ENCODE results near the gene SEZ6.

SEZ6 gene

DNA sequence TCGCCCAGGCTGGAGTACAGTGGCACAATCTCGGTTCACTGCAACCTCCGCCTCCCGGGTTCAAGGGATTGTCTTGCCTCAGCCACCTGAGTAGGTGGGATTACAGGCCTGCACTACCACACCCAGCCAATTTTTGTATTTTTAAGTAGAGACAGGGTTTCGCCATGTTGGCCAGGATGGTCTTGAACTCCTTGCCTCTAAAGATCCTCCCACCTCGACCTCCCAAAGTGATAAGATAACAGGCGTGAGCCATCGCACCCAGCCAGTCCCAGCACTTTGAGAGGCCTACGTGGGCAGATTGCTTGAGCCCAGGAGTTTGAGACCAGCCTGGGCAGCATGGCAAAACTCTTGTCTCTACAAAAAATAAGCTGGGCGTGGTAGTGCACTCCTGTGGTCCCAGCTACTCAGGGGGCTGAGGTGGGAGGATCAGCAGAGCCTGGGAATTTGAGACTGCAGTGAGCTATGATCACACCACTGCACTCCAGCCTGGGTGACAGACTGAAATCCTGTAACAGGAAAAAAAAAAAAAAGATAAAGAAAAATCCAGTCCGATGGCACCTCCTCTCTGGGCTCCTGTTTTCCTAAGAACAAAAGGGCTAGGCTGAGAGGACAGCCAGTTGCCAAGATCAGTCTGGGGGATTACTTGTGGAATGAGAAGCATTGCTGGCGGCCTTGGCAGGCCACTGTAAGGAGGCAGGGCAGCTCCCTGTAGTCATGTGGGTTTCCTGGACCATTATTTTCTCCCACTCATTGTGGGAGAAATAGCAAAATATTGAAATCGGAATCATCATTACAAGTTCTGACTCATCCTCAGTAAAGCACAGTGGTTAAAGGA lies 34.1 kb upstream of the SEZ6 start:
- Mint-ChIP-seq H3K27ac (peak overlapping the region; percentile 74 to 81 (median 76)), H3K4me3 (peak overlapping the region in 1 of 3 experiments; percentile 60), H3K27me3 (ENCODE audit: low read depth) (peaks cover 12% of the 10 kb centered on the region), H3K36me3 (ENCODE audit: low read depth) (no peaks in the 10 kb centered on the region), H3K9me3 (peaks cover 6% of the 10 kb centered on the region), H3K4me1 (peaks cover 39% of the 10 kb centered on the region)
- TF ChIP-seq, protein P1, sequence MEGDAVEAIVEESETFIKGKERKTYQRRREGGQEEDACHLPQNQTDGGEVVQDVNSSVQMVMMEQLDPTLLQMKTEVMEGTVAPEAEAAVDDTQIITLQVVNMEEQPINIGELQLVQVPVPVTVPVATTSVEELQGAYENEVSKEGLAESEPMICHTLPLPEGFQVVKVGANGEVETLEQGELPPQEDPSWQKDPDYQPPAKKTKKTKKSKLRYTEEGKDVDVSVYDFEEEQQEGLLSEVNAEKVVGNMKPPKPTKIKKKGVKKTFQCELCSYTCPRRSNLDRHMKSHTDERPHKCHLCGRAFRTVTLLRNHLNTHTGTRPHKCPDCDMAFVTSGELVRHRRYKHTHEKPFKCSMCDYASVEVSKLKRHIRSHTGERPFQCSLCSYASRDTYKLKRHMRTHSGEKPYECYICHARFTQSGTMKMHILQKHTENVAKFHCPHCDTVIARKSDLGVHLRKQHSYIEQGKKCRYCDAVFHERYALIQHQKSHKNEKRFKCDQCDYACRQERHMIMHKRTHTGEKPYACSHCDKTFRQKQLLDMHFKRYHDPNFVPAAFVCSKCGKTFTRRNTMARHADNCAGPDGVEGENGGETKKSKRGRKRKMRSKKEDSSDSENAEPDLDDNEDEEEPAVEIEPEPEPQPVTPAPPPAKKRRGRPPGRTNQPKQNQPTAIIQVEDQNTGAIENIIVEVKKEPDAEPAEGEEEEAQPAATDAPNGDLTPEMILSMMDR (IDR thresholded peaks at IDR 0.05; ENCODE audit: unreplicated experiment in 3 of 3): no peak

DNA sequence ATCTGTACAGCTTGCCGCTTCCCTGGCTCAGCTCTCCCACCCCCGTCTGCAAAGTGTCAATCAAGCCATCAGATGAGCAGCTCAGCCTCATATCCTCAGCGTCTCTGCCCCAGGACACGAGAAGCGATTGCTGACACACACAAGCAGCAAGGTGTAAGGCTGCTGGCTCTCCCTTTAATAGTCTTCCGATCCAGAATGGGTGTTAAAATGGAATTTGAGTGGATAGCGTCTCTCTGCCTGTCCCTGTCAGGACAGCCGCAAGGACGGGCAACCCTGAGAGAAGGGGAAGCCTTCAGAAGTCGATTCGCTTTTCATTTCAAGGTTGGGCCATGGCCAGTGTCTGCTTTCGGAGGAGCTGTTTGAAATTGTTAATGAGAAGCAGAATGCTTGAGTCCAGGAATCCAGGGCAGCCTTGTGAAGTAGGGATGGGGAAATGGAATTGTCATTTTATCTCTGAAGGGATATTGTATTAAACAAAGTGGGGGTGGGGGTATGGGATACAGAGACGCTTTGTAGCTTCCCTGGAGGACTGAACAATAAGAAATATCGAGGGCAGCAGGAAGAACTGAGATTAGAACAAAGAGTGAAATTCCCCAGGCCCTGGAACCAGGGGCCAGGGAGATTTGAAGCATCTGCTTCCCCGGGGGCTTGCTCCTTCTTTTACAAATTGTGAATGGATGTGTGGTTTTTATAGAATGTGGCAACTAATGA lies 32.4 kb upstream of the SEZ6 start:
- H3K27me3 Mint-ChIP-seq (ENCODE audit: low read depth): peaks cover 19% of the 10 kb centered on the region
- H3K9me3 Mint-ChIP-seq: peaks cover 17% of the 10 kb centered on the region
- peaks cover 24% of the 10 kb centered on the region for H3K4me1 Mint-ChIP-seq
- peaks cover 6% of the 10 kb centered on the region for H3K36me3 Mint-ChIP-seq (ENCODE audit: low read depth)
- TF ChIP-seq, protein P1 (IDR thresholded peaks at IDR 0.05; ENCODE audit: unreplicated experiment in 3 of 3): no peak
- no peak overlapping the region for H3K4me3 Mint-ChIP-seq
- H3K27ac Mint-ChIP-seq: no peak overlapping the region

DNA sequence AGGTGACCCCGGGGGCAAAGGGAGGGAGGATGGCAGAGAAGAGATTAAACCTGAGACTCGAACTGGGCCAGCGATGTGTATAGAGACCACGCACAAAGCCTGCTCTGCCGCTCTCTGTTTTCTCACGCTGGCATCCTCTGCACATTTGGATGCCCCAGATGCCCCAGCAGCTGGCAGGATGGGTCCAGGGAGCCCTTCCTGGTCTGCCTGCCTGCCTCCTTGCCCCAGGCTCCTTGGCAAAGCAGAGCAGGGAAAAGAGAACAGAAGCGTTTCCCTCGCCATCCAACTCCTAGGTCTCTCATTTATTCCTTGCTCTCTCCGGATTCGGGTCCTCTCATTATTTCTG lies 31.9 kb upstream of the SEZ6 start:
- Mint-ChIP-seq H3K4me1 (peaks cover 24% of the 10 kb centered on the region), H3K4me3 (no peak overlapping the region), H3K9me3 (peaks cover 17% of the 10 kb centered on the region), H3K36me3 (ENCODE audit: low read depth) (peaks cover 6% of the 10 kb centered on the region), H3K27ac (no peak overlapping the region), H3K27me3 (ENCODE audit: low read depth) (peaks cover 24% of the 10 kb centered on the region)
- TF ChIP-seq, protein P1 (IDR thresholded peaks at IDR 0.05; ENCODE audit: unreplicated experiment in 3 of 3): no peak

DNA sequence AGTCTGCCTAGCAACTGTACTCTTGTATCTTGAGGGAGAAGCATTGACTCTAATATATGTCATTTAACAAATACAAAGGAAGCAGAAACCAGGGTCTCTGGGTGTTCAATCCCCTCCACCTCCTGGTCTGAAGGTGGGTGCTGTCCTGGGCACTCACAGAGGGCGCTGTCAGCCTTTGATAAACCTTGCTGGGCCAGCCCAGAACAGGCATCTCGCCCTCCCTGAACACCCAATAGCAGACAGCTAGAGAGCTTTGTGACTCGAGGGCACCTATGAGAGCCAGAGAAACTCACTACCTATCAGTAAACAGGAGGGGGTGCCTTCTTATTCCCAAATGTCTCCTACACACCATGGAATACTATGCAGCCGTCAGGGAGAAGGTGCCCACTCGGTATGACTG lies 30.8 kb upstream of the SEZ6 start:
- H3K4me3 Mint-ChIP-seq: no peak overlapping the region
- H3K36me3 Mint-ChIP-seq (ENCODE audit: low read depth): peaks cover 8% of the 10 kb centered on the region
- no peak overlapping the region for H3K27ac Mint-ChIP-seq
- H3K9me3 Mint-ChIP-seq: peaks cover 20% of the 10 kb centered on the region
- H3K4me1 Mint-ChIP-seq: peaks cover 25% of the 10 kb centered on the region
- peaks cover 35% of the 10 kb centered on the region for H3K27me3 Mint-ChIP-seq (ENCODE audit: low read depth)
- TF ChIP-seq, protein P1 (IDR thresholded peaks at IDR 0.05; ENCODE audit: unreplicated experiment in 3 of 3): no peak

DNA sequence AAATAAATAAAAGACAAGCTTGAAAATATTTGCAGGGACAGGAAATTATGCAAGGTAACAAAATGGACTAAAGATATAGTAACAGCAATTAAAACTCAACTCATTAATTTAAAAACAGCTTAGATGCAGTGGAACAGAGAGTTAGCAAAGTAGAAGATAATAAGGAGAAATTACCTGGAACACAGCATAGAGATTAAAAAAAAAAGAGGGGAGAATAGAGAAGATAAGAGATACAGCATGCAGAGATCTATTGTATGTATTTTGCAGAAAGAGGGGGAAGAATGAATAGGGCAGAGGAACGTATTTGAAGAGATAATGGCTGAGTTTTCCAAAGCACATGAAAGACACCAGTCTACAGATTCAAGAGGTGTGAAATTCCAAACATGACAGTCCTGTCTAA lies 28.7 kb upstream of the SEZ6 start:
- Mint-ChIP-seq H3K4me1 (peaks cover 16% of the 10 kb centered on the region), H3K27ac (no peak overlapping the region), H3K9me3 (peaks cover 20% of the 10 kb centered on the region), H3K36me3 (ENCODE audit: low read depth) (peaks cover 11% of the 10 kb centered on the region), H3K4me3 (no peak overlapping the region), H3K27me3 (ENCODE audit: low read depth) (peaks cover 41% of the 10 kb centered on the region)
- TF ChIP-seq, protein P1 (IDR thresholded peaks at IDR 0.05; ENCODE audit: unreplicated experiment in 3 of 3): no peak
